ENCODE measurements around the gene ARIH1.
"Not testable (repeated sequence)": the region's sequence is repeated elsewhere in the genome, so short reads cannot be mapped to it uniquely, and the experiment has no call there.

Gene ARIH1

DNA sequence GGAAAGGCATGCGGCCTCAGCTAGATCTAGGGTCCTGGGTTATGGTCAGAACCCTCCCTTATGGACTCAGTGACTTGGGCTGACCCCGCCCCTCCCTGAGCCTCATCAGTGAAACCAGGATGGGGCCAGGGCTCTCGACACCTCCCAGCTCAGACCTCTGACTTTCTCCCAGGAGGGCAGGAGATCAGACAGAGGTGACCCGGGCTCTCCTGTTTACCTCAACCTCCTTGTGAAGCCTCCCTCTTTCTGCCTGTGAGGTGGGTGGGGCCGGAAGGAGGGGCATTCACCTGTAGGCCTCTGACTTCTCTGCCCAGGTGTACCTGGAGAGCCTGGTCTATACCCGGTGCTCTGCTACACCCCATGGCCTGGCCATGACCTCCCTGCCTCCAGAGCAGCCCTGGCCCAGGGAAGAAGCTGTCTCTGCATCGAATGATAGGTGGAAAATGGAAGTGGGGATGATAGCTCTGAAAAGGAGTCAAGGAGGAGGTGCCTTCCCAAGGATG, 155.0 kb downstream of the ARIH1 start:
- not testable (repeated sequence) for H3K27ac ChIP-seq (ENCODE audit: low read depth, low read length); H3K9ac ChIP-seq (ENCODE audit: low read length); H3K27me3 ChIP-seq (ENCODE audit: control insufficient read depth, insufficient read depth, low read length); H3K4me3 ChIP-seq (ENCODE audit: low read depth, low read length); H3K9me3 ChIP-seq (ENCODE audit: control insufficient read depth, insufficient read depth, low read depth, low read length); H3K36me3 ChIP-seq (ENCODE audit: control insufficient read depth, insufficient read depth, low read length); H3K4me1 ChIP-seq (ENCODE audit: control insufficient read depth, insufficient read depth, low read length)

DNA sequence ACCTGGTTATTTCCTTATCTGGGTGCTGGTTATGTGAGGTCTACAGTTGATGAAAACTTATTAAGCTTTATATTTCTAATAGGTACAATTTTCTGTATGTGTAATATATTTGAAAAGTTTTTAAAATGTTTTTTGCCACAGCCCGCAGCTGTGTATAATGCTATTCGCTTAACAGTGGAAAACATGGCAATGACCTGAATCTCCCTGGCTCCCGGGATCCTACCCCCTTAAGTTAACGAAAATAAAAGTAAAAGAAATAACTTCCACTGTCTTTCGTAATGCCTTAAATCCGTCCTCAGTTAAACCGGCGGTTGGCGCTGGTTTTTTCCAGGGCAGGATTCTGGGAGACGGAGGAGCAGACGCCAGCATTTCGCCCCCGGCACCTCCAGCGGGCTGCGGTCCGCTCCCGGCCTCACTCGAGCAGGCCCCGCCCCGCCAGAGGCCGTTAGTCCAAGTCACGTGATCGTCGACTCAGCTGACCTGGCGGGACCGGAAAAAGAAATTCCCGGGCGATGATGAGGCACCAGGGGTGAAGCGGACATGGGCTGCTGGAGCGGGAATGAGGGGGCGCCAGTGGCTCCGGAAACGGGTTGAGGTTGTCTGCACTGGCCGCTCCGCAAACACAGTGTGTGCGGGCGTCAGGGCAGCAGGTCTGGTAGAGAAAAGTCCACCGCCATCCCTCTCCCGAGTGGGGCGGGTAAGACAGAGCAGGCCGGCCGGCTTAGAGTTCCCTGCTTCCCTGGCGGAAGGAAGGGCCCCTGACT, 162.6 kb downstream of the ARIH1 start:
- not testable (repeated sequence) for H3K4me1 ChIP-seq (ENCODE audit: control insufficient read depth, insufficient read depth, low read length); H3K9me3 ChIP-seq (ENCODE audit: control insufficient read depth, insufficient read depth, low read depth, low read length); H3K36me3 ChIP-seq (ENCODE audit: control insufficient read depth, insufficient read depth, low read length); H3K27ac ChIP-seq (ENCODE audit: low read depth, low read length); H3K27me3 ChIP-seq (ENCODE audit: control insufficient read depth, insufficient read depth, low read length)
- peak overlapping the region; percentile 73 for H3K9ac ChIP-seq (ENCODE audit: low read length)
- H3K4me3 ChIP-seq (ENCODE audit: low read depth, low read length) = peak overlapping the region; percentile 53

DNA sequence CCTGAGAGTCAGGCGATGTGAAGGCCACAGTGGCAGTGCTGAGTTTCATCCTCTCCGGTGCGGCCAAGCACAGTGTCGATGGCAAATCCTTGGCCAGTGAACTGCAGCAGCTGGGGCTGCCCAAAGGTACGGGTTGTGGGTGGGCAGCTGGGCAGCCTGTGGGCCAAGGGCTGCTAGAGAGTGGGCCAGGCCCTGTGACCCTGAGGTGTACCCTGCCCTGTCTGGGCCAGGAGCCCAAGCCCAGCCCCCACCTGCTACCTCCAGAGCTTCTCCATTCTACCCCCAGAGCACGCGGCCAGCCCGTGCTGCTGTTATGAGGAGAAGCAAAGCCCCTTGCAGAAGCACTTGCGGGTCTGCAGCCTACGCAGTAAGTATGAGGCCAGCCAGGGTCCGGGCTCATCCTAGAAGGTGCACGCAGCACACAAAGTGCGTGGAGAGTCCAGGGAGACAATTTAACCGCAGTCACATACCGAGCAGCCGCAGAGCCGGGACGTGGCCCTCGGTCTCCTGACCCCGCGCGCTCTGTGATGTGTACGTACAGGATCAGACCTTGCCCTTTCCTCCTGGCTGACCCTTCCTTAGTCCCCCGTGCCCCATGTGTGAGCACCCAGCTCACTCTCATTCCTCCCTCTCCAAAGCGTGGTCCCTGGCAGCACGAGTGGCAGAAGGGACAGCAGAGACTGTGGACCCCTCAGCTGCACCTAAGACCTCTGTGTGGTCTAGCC, 165.8 kb downstream of the ARIH1 start:
- not testable (repeated sequence) for H3K27me3 ChIP-seq (ENCODE audit: control insufficient read depth, insufficient read depth, low read length); H3K4me1 ChIP-seq (ENCODE audit: control insufficient read depth, insufficient read depth, low read length); H3K9ac ChIP-seq (ENCODE audit: low read length); H3K27ac ChIP-seq (ENCODE audit: low read depth, low read length); H3K36me3 ChIP-seq (ENCODE audit: control insufficient read depth, insufficient read depth, low read length); H3K9me3 ChIP-seq (ENCODE audit: control insufficient read depth, insufficient read depth, low read depth, low read length); H3K4me3 ChIP-seq (ENCODE audit: low read depth, low read length)

- not testable (repeated sequence) for H3K36me3 ChIP-seq (ENCODE audit: control insufficient read depth, insufficient read depth, low read length); H3K4me3 ChIP-seq (ENCODE audit: low read depth, low read length); H3K9ac ChIP-seq (ENCODE audit: low read length); H3K4me1 ChIP-seq (ENCODE audit: control insufficient read depth, insufficient read depth, low read length); H3K27ac ChIP-seq (ENCODE audit: low read depth, low read length); H3K9me3 ChIP-seq (ENCODE audit: control insufficient read depth, insufficient read depth, low read depth, low read length); H3K27me3 ChIP-seq (ENCODE audit: control insufficient read depth, insufficient read depth, low read length)
Observed at GRCh38 chr15:72642271-72642670, 168.1 kb downstream of the ARIH1 start.

- not testable (repeated sequence) for H3K9me3 ChIP-seq (ENCODE audit: control insufficient read depth, insufficient read depth, low read depth, low read length); H3K36me3 ChIP-seq (ENCODE audit: control insufficient read depth, insufficient read depth, low read length); H3K4me1 ChIP-seq (ENCODE audit: control insufficient read depth, insufficient read depth, low read length); H3K9ac ChIP-seq (ENCODE audit: low read length); H3K27me3 ChIP-seq (ENCODE audit: control insufficient read depth, insufficient read depth, low read length); H3K27ac ChIP-seq (ENCODE audit: low read depth, low read length); H3K4me3 ChIP-seq (ENCODE audit: low read depth, low read length)
Observed at GRCh38 chr15:72648631-72649253, 174.6 kb downstream of the ARIH1 start.

Measured in HUES6 (cell line).